ENCODE measurements around the gene CD101.
"Not testable (repeated sequence)": the region's sequence is repeated elsewhere in the genome, so short reads cannot be mapped to it uniquely, and the experiment has no call there.

CD101 gene

GRCh38 chr1:117001254-117001927 is at the start of gene CD101:
TSS of gene CD101 (plus strand) at chr1:117001760. CDS start at chr1:117001818, 58 bp downstream.
- no peak for DNase-seq

- DNase-seq = no peak
Observed at GRCh38 chr1:116952738-116953275, 48.8 kb upstream of the CD101 start.

- DNase-seq = no peak
Observed at GRCh38 chr1:116954440-116954839, 47.1 kb upstream of the CD101 start.

GRCh38 chr1:116956378-116956777 is 45.2 kb upstream of the CD101 start:
- no peak for DNase-seq

- no peak for DNase-seq
Observed at GRCh38 chr1:116957646-116958045, 43.9 kb upstream of the CD101 start.

- no peak for DNase-seq
Observed at GRCh38 chr1:116958110-116958509, 43.5 kb upstream of the CD101 start.

- DNase-seq = no peak
Observed at GRCh38 chr1:116958977-116959376, 42.6 kb upstream of the CD101 start.

- DNase-seq = no peak
Observed at GRCh38 chr1:116961606-116962005, 40.0 kb upstream of the CD101 start.

- no peak for DNase-seq
Observed at GRCh38 chr1:116962987-116963639, 38.4 kb upstream of the CD101 start.

GRCh38 chr1:116966791-116967190 is 34.8 kb upstream of the CD101 start:
- no peak for DNase-seq

GRCh38 chr1:116968724-116969123 is 32.8 kb upstream of the CD101 start:
- DNase-seq = no peak

GRCh38 chr1:116971258-116971860 is 30.2 kb upstream of the CD101 start:
- DNase-seq = no peak

- no peak for DNase-seq
Observed at GRCh38 chr1:116971965-116972673, 29.4 kb upstream of the CD101 start.

GRCh38 chr1:116972674-116973030 is 28.9 kb upstream of the CD101 start:
- DNase-seq = no peak

- not testable (repeated sequence) for DNase-seq
Observed at GRCh38 chr1:116980309-116980708, 21.3 kb upstream of the CD101 start.

GRCh38 chr1:116981521-116982037 is 20.0 kb upstream of the CD101 start:
- DNase-seq = no peak

GRCh38 chr1:116982319-116983004 is 19.1 kb upstream of the CD101 start:
- DNase-seq = no peak

GRCh38 chr1:116983112-116983511 is 18.4 kb upstream of the CD101 start:
- no peak for DNase-seq

GRCh38 chr1:116983678-116984077 is 17.9 kb upstream of the CD101 start:
- no peak for DNase-seq

GRCh38 chr1:116984406-116985160 is 17.0 kb upstream of the CD101 start:
- DNase-seq = no peak

- no peak for DNase-seq
Observed at GRCh38 chr1:116986421-116987255, 14.9 kb upstream of the CD101 start.
